Measurements from ENCODE around the gene CRYGD.

CRYGD gene

DNA sequence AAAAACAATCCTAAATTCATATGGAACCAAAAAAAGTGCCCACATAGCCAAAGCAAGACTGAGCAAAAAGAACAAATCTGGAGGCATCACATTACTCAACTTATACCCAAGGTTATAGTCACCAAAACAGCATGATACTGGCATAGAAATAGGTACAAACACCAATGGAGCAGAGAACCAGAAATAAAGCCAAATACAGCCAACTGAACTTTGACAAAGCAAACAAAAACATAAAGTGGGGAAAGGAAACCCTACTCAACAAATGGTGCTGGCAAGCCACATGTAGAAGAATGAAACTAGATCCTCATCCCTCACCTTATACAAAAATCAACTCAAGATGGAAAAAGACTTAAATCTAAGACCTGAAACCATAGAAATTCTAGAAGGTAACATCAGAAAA lies 40.5 kb downstream of the CRYGD start:
- TF ChIP-seq ZNF677 (tag by site-specific recombination; IDR thresholded peaks at IDR 0.05), result no peak
- TF ChIP-seq, protein P1, sequence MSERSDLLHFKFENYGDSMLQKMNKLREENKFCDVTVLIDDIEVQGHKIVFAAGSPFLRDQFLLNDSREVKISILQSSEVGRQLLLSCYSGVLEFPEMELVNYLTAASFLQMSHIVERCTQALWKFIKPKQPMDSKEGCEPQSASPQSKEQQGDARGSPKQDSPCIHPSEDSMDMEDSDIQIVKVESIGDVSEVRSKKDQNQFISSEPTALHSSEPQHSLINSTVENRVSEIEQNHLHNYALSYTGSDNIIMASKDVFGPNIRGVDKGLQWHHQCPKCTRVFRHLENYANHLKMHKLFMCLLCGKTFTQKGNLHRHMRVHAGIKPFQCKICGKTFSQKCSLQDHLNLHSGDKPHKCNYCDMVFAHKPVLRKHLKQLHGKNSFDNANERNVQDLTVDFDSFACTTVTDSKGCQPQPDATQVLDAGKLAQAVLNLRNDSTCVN (tag by site-specific recombination; optimal IDR thresholded peaks at IDR 0.05), result no peak
- no peak for TF ChIP-seq ZNF24 (tag by site-specific recombination; IDR thresholded peaks at IDR 0.05)
- TF ChIP-seq ZNF544 (tag by site-specific recombination; IDR thresholded peaks at IDR 0.05), result no peak
- TF ChIP-seq OVOL3 (tag by site-specific recombination; IDR thresholded peaks at IDR 0.05), result no peak
- TF ChIP-seq SETDB1 (IDR thresholded peaks at IDR 0.05; ENCODE audit: insufficient read length, low read length), result no peak
- no peak for TF ChIP-seq REST (tag by site-specific recombination; IDR thresholded peaks at IDR 0.05)
- no peak for TF ChIP-seq ZNF501 (tag by site-specific recombination; IDR thresholded peaks at IDR 0.05)
- no peak for TF ChIP-seq MEIS1 (CRISPR knock-in tag; IDR thresholded peaks at IDR 0.05; ENCODE audit: borderline replicate concordance)
- TF ChIP-seq ZBTB20 (tag by site-specific recombination; IDR thresholded peaks at IDR 0.05), result no peak
- TF ChIP-seq ZNF221 (tag by site-specific recombination; IDR thresholded peaks at IDR 0.05; ENCODE audit: borderline replicate concordance), result no peak
- no peak for TF ChIP-seq PRDM1 (tag by site-specific recombination; IDR thresholded peaks at IDR 0.05)
- no peak for TF ChIP-seq ZNF169 (tag by site-specific recombination; IDR thresholded peaks at IDR 0.05)
- TF ChIP-seq, protein P2, sequence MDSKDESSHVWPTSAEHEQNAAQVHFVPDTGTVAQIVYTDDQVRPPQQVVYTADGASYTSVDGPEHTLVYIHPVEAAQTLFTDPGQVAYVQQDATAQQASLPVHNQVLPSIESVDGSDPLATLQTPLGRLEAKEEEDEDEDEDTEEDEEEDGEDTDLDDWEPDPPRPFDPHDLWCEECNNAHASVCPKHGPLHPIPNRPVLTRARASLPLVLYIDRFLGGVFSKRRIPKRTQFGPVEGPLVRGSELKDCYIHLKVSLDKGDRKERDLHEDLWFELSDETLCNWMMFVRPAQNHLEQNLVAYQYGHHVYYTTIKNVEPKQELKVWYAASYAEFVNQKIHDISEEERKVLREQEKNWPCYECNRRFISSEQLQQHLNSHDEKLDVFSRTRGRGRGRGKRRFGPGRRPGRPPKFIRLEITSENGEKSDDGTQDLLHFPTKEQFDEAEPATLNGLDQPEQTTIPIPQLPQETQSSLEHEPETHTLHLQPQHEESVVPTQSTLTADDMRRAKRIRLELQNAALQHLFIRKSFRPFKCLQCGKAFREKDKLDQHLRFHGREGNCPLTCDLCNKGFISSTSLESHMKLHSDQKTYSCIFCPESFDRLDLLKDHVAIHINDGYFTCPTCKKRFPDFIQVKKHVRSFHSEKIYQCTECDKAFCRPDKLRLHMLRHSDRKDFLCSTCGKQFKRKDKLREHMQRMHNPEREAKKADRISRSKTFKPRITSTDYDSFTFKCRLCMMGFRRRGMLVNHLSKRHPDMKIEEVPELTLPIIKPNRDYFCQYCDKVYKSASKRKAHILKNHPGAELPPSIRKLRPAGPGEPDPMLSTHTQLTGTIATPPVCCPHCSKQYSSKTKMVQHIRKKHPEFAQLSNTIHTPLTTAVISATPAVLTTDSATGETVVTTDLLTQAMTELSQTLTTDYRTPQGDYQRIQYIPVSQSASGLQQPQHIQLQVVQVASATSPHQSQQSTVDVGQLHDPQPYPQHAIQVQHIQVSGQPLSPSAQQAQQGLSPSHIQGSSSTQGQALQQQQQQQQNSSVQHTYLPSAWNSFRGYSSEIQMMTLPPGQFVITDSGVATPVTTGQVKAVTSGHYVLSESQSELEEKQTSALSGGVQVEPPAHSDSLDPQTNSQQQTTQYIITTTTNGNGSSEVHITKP (tag by site-specific recombination; IDR thresholded peaks at IDR 0.05), result no peak
- TF ChIP-seq HOXC10 (CRISPR knock-in tag; IDR thresholded peaks at IDR 0.05), result no peak
- TF ChIP-seq ZNF426 (tag by site-specific recombination; IDR thresholded peaks at IDR 0.05), result no peak
- TF ChIP-seq ZNF404 (tag by site-specific recombination; IDR thresholded peaks at IDR 0.05), result no peak
- TF ChIP-seq FEZF1 (tag by site-specific recombination; IDR thresholded peaks at IDR 0.05), result no peak
- H3K4me1 ChIP-seq (ENCODE audit: control insufficient read depth, insufficient read depth, low read length), result no peaks in the 10 kb centered on the region
- H3K9me3 ChIP-seq (ENCODE audit: control insufficient read depth, insufficient read depth, low read depth, low read length), result no peaks in the 10 kb centered on the region
- ChIA-PET CTCF (interaction anchor here (1.1 kb wide), 1 partner anchor 12 kb away, joined by 3 read pairs; no protein-coding TSS in a partner anchor), POLR2A (no interaction called here)
- H3K27ac ChIP-seq (ENCODE audit: extremely low read depth, low read depth, low read length), result no peak overlapping the region
- no peak overlapping the region for H3K4me3 ChIP-seq (ENCODE audit: low read depth, low read length)
- H3K36me3 ChIP-seq (ENCODE audit: control insufficient read depth in 2 of 2, insufficient read depth in 1 of 2, low read length in 2 of 2), result no peaks in the 10 kb centered on the region

DNA sequence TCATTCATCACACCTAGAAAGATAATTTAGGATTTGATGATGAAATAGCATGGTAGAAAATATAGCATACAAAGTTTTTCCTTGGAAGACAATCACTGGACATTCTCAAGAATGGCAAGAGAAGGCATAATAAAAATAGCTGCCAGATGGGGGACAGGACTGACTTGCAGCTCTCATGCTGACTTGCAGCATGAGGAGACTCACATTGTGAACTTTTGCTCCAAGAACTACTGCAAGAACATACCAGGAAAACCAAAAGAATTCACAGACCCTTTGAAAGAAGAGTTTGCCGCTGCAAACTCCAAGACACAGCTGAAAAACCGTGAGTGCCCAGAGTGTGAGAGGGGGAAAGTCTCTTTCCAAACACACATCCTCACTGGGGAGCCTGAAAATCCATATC lies 47.0 kb downstream of the CRYGD start:
- CTCF ChIA-PET, result interaction anchor here (0.6 to 1.3 kb wide), 3 partner anchors 37 to 383 kb away, joined by 3 to 4 read pairs (median 4); no protein-coding TSS in a partner anchor
- Histone ChIP-seq H3K9me3 (ENCODE audit: control insufficient read depth, insufficient read depth, low read depth, low read length) (no peaks in the 10 kb centered on the region), H3K27ac (ENCODE audit: extremely low read depth, low read depth, low read length) (no peak overlapping the region), H3K4me1 (ENCODE audit: control insufficient read depth, insufficient read depth, low read length) (no peaks in the 10 kb centered on the region), H3K36me3 (ENCODE audit: control insufficient read depth in 2 of 2, insufficient read depth in 1 of 2, low read length in 2 of 2) (no peaks in the 10 kb centered on the region), H3K4me3 (ENCODE audit: low read depth, low read length) (no peak overlapping the region)
- POLR2A ChIA-PET, result no interaction called here
- no peak for TF ChIP-seq BCL11A (tag by site-specific recombination; IDR thresholded peaks at IDR 0.05; ENCODE audit: low read depth)
- TF ChIP-seq, protein P3, sequence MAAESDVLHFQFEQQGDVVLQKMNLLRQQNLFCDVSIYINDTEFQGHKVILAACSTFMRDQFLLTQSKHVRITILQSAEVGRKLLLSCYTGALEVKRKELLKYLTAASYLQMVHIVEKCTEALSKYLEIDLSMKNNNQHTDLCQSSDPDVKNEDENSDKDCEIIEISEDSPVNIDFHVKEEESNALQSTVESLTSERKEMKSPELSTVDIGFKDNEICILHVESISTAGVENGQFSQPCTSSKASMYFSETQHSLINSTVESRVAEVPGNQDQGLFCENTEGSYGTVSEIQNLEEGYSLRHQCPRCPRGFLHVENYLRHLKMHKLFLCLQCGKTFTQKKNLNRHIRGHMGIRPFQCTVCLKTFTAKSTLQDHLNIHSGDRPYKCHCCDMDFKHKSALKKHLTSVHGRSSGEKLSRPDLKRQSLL (tag by site-specific recombination; IDR thresholded peaks at IDR 0.05), result no peak
- TF ChIP-seq ZSCAN30 (tag by site-specific recombination; IDR thresholded peaks at IDR 0.05), result no peak
- no peak for TF ChIP-seq YY1 (tag by site-specific recombination; IDR thresholded peaks at IDR 0.05)
- TF ChIP-seq ZBTB11 (tag by site-specific recombination; conservative IDR thresholded peaks at IDR 0.05; ENCODE audit: low read depth), result no peak
- TF ChIP-seq ZEB2 (tag by site-specific recombination; IDR thresholded peaks at IDR 0.05), result no peak

Data from HEK293 (cell line).